Naive thymus-derived CD8-positive, alpha-beta T cell (primary cell): Measurements from ENCODE around the gene PANX3. TPM values are rescaled to one million over a fixed set of nuclear protein-coding genes. Genes with fewer than 3 reads are reported as not detected.

Source experiments
- ATAC-seq, 2 donors: fragments of 150-1000 bp; cut with Tn5 transposase in 1 of 2; sonication (Bioruptor Pico), chemical (Tn5 transposase) in 1 of 2; 1 replicate in 1 of 2; 2 replicates in 1 of 2; pipeline ENCODE4 v1.10.0; 2021; ENCODE audit warnings: mild to moderate bottlenecking in 2 of 2, moderate library complexity in 2 of 2
- POLR2A ChIA-PET: fragments of 350-600 bp; sonication (Branson Sonifier 250); formaldehyde crosslinking; loops from one replicate; lab custom pipeline; 2021; ENCODE audit warnings: antibody characterized with exemption; lab: Charles Lee
- DNase-seq, 10 donors: peaks; one replicate each; pipeline versions ENCODE4 v3.0.0 to v3.0.0-alpha.2; 2020 to 2022
- H3K27ac Mint-ChIP-seq, 10 donors: one replicate each; pipeline ENCODE4 v1.8.0; 2020 to 2022; ENCODE audit warnings: mild to moderate bottlenecking in 10 of 10, mixed read lengths in 10 of 10, moderate library complexity in 4 of 10, inconsistent platforms in 1 of 10
- H3K27me3 Mint-ChIP-seq, 5 donors: one replicate each; pipeline ENCODE4 v1.8.0; 2021 to 2022; ENCODE audit warnings: mixed read lengths in 5 of 5
- H3K36me3 Mint-ChIP-seq, 3 donors: one replicate each; pipeline ENCODE4 v1.8.0; 2020 to 2022; ENCODE audit warnings: mixed read lengths in 3 of 3, mild to moderate bottlenecking in 2 of 3, inconsistent platforms in 1 of 3
- H3K4me1 Mint-ChIP-seq, 4 donors: one replicate each; pipeline ENCODE4 v1.8.0; 2021 to 2022; ENCODE audit warnings: mixed read lengths in 4 of 4
- H3K4me3 Mint-ChIP-seq, 10 donors: one replicate each; pipeline ENCODE4 v1.8.0; 2020 to 2022; ENCODE audit warnings: mild to moderate bottlenecking in 10 of 10, mixed read lengths in 10 of 10, moderate library complexity in 6 of 10, inconsistent platforms in 1 of 10
- H3K9me3 Mint-ChIP-seq, 9 donors: one replicate each; pipeline ENCODE4 v1.8.0; 2020 to 2022; ENCODE audit warnings: mixed read lengths in 9 of 9, mild to moderate bottlenecking in 3 of 9, inconsistent platforms in 1 of 9, moderate library complexity in 1 of 9
- polyA plus RNA-seq, 3 donors: library from polyadenylated mRNA; unstranded; fragments of 300-500 nt; fragmentation: Illumina TruSeq; gene quantifications; one replicate each; pipeline ENCODE4 v1.2.3, GENCODE V29; 2021
- total RNA-seq, 8 experiments: library from RNA in 2 of 8; stranded (reverse) in 2 of 8; gene quantifications; one replicate each; pipeline ENCODE4 v1.2.3 and lab custom pipeline; 2021 to 2026

The PANX3 gene
- total and polyA plus RNA-seq, 5 experiments from 2014 or later = not detected

- H3K36me3 Mint-ChIP-seq = peaks cover 4 to 22% (median 13%) of the 10 kb centered on the region in 3 donors
- POLR2A ChIA-PET = interaction anchor here (1.0 to 6.5 kb wide), 8 partner anchors 47 to 169 kb away, joined by 3 to 63 read pairs (median 4); partner anchors contain the start of genes ESAM and TBRG1
- no peak for ATAC-seq
- peaks cover 0 to 2% (median 0%) of the 10 kb centered on the region in 9 donors for H3K9me3 Mint-ChIP-seq
- H3K4me1 Mint-ChIP-seq = peaks cover 18 to 31% (median 21%) of the 10 kb centered on the region in 4 donors
- no peak overlapping the region for H3K4me3 Mint-ChIP-seq
- peaks cover 0 to 2% (median 0%) of the 10 kb centered on the region in 5 donors for H3K27me3 Mint-ChIP-seq
- DNase-seq = peak in 9 of 10 donors; percentile 5 to 75 (median 52)
- no peak overlapping the region for H3K27ac Mint-ChIP-seq
Measured at GRCh38 chr11:124669193-124669592, 58.0 kb downstream of the PANX3 start.

Other genes starting within 250 kb of the PANX3 start
- gene OR8B2, start 226.9 kb upstream of the PANX3 start, total RNA-seq = not detected
- gene OR8B2, start 226.9 kb upstream of the PANX3 start, polyA plus RNA-seq = not detected
- gene OR8B3, start 212.4 kb upstream of the PANX3 start, total RNA-seq = not detected
- gene OR8B3, start 212.4 kb upstream of the PANX3 start, polyA plus RNA-seq = not detected
- not detected for gene OR8B4, start 186.6 kb upstream of the PANX3 start, total RNA-seq
- not detected for gene OR8B4, start 186.6 kb upstream of the PANX3 start, polyA plus RNA-seq
- not detected for gene OR8B8, start 165.7 kb upstream of the PANX3 start, total RNA-seq
- gene OR8B8, start 165.7 kb upstream of the PANX3 start, polyA plus RNA-seq = not detected
- not detected for gene OR8B12, start 67.8 kb upstream of the PANX3 start, total RNA-seq
- not detected for gene OR8B12, start 67.8 kb upstream of the PANX3 start, polyA plus RNA-seq
- not detected for gene OR8A1, start 41.4 kb upstream of the PANX3 start, total RNA-seq
- gene OR8A1, start 41.4 kb upstream of the PANX3 start, polyA plus RNA-seq = not detected
- 10 to 100 TPM; 73.8 to 76.6 TPM for gene TBRG1, start 11.4 kb downstream of the PANX3 start, total RNA-seq
- gene TBRG1, start 11.4 kb downstream of the PANX3 start, polyA plus RNA-seq = 10 to 100 TPM; 34.9 to 37.7 (median 35.8) TPM
- 1 to 10 TPM; 8.8 to 9.3 TPM for gene SIAE, start 62.3 kb downstream of the PANX3 start, total RNA-seq
- 1 to 10 TPM; 3.2 to 5.8 (median 4.2) TPM for gene SIAE, start 62.3 kb downstream of the PANX3 start, polyA plus RNA-seq
- under 1 TPM; 0.36 to 0.73 TPM for gene SPA17, start 62.5 kb downstream of the PANX3 start, total RNA-seq
- gene SPA17, start 62.5 kb downstream of the PANX3 start, polyA plus RNA-seq = 1 to 10 TPM; 1.2 to 2.5 (median 1.7) TPM
- under 1 TPM; 0.68 to 0.69 TPM for gene NRGN, start 128.5 kb downstream of the PANX3 start, total RNA-seq
- gene NRGN, start 128.5 kb downstream of the PANX3 start, polyA plus RNA-seq = under 1 TPM in 2 of 3 donors, not detected in 1; 0.14 to 0.20 TPM
- gene VSIG2, start 140.8 kb downstream of the PANX3 start, total RNA-seq = 1 to 10 TPM; 1.8 to 2.0 TPM
- gene VSIG2, start 140.8 kb downstream of the PANX3 start, polyA plus RNA-seq = under 1 TPM; 0.28 to 0.44 (median 0.34) TPM
- gene ESAM, start 150.9 kb downstream of the PANX3 start, total RNA-seq = 1 to 10 TPM; 2.8 to 3.0 TPM
- gene ESAM, start 150.9 kb downstream of the PANX3 start, polyA plus RNA-seq = 1 to 10 TPM; 1.9 to 2.6 (median 2.5) TPM
- gene MSANTD2, start 189.0 kb downstream of the PANX3 start, total RNA-seq = 10 to 100 TPM; 23.0 to 25.5 TPM
- 1 to 10 TPM; 3.5 to 4.2 (median 4.0) TPM for gene MSANTD2, start 189.0 kb downstream of the PANX3 start, polyA plus RNA-seq